Measurements from ENCODE around the gene AGPAT4. TPM values are rescaled to one million over a fixed set of nuclear protein-coding genes. Genes with fewer than 3 reads are reported as not detected.

AGPAT4 gene
- polyA plus RNA-seq, 2 of the 4 experiments (the other 2 are of a cell fraction): 2.1 to 3.7 TPM

GRCh38 chr6:161161121-161161520 lies 112.7 kb downstream of the AGPAT4 start (continued):
- no peak for TF ChIP-seq HDAC2 (IDR thresholded peaks at IDR 0.05)
- no peak for TF ChIP-seq KDM5A (IDR thresholded peaks at IDR 0.05)
- TF ChIP-seq RAD21 (conservative IDR thresholded peaks at IDR 0.05 in 1 of 2, IDR thresholded peaks at IDR 0.05 in 1 of 2): no peak
- TF ChIP-seq CBX8 (IDR thresholded peaks at IDR 0.05): no peak
- TF ChIP-seq KDM1A (IDR thresholded peaks at IDR 0.05; ENCODE audit: low read depth): no peak
- TF ChIP-seq FOSL2 (IDR thresholded peaks at IDR 0.05): no peak
- no peak for TF ChIP-seq FOSL2 (CRISPR knock-in tag; IDR thresholded peaks at IDR 0.05)

- POLR2A ChIA-PET: no interaction called here
- FAIRE-seq (no peak), DNase-seq (ENCODE audit: low read depth in 1 of 2, low spot score in 1 of 2) (no peak), ATAC-seq (no peak)
- WGBS (ENCODE audit: missing lambda C conversion rate): 94% methylated on average over 9 of the region's 13 CpGs
- H3K4me1 ChIP-seq: no peaks in the 10 kb centered on the region
- no peak overlapping the region for H3K27ac ChIP-seq
- no peak overlapping the region for H3K4me2 ChIP-seq
- CTCF ChIA-PET: interaction anchor here (6.6 kb wide), 1 partner anchor 218 kb away, joined by 87 read pairs; no protein-coding TSS in a partner anchor
- TF ChIP-seq ZNF302 (CRISPR knock-in tag; IDR thresholded peaks at IDR 0.05) (no peak), JUN (IDR thresholded peaks at IDR 0.05) (no peak), MAX (IDR thresholded peaks at IDR 0.05) (no peak), NR3C1 (IDR thresholded peaks at IDR 0.05) (no peak), TP53 (CRISPR knock-in tag; IDR thresholded peaks at IDR 0.05) (no peak), EP300 (IDR thresholded peaks at IDR 0.05) (no peak), SMC3 (IDR thresholded peaks at IDR 0.05) (no peak), PHF8 (IDR thresholded peaks at IDR 0.05; ENCODE audit: borderline replicate concordance, low read depth) (no peak), HES2 (IDR thresholded peaks at IDR 0.05) (no peak), PBX3 (IDR thresholded peaks at IDR 0.05) (no peak), POLR2A (IDR thresholded peaks at IDR 0.05; ENCODE audit: low read length) (no peak), JUNB (IDR thresholded peaks at IDR 0.05) (no peak), RNF2 (IDR thresholded peaks at IDR 0.05; ENCODE audit: borderline replicate concordance, low read depth) (no peak), HMGXB4 (CRISPR knock-in tag; IDR thresholded peaks at IDR 0.05; ENCODE audit: borderline replicate concordance) (no peak), TFCP2L1 (CRISPR knock-in tag; IDR thresholded peaks at IDR 0.05) (no peak), RAD21 (conservative IDR thresholded peaks at IDR 0.05 in 1 of 2, IDR thresholded peaks at IDR 0.05 in 1 of 2) (no peak), CHD2 (IDR thresholded peaks at IDR 0.05; ENCODE audit: low read length, partially characterized antibody) (no peak), RFX5 (IDR thresholded peaks at IDR 0.05) (no peak), EHMT2 (IDR thresholded peaks at IDR 0.05; ENCODE audit: low read depth) (no peak), ATOH8 (CRISPR knock-in tag; IDR thresholded peaks at IDR 0.05; ENCODE audit: low read depth) (no peak)
- H3K4me3 ChIP-seq: no peak overlapping the region
- no peaks in the 10 kb centered on the region for H3K9me3 ChIP-seq
Measured at GRCh38 chr6:161154796-161155335, 119.0 kb downstream of the AGPAT4 start.

Measured in A549 (cell line).